Islet precursor cell (in vitro differentiated cells): ENCODE results near the gene OR6K3.
"Not testable (repeated sequence)": the region's sequence is repeated elsewhere in the genome, so short reads cannot be mapped to it uniquely, and the experiment has no call there.

Experiments used
- DNase-seq: peaks from one replicate; pipeline ENCODE4 v3.0.0-alpha.2; 2018

The OR6K3 gene, protein sequence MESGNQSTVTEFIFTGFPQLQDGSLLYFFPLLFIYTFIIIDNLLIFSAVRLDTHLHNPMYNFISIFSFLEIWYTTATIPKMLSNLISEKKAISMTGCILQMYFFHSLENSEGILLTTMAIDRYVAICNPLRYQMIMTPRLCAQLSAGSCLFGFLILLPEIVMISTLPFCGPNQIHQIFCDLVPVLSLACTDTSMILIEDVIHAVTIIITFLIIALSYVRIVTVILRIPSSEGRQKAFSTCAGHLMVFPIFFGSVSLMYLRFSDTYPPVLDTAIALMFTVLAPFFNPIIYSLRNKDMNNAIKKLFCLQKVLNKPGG

DNA sequence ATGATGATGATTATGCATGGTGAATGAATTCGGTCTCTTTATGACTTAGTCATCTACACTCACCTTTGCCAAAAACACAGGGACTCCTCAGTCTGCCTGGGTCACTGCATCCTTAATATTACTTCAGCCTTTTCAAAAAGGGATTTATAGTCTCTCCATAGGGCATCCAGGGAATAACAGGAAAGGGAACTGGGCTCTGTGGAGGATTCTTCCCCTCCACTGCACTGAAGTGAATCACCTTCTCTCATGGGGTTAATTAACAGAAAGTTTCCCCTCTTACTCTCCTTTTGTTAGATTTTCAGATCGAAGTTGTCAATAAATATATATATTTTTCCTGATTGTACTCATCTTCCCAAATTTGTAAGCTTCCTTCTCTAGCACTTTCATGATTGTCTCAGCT is at the start of gene OR6K3:
TSS of gene OR6K3 (minus strand) at position 101 of the 400 bp plus-strand sequence. CDS start 2,605 bp downstream, outside the sequence.
- no peak for DNase-seq

DNA sequence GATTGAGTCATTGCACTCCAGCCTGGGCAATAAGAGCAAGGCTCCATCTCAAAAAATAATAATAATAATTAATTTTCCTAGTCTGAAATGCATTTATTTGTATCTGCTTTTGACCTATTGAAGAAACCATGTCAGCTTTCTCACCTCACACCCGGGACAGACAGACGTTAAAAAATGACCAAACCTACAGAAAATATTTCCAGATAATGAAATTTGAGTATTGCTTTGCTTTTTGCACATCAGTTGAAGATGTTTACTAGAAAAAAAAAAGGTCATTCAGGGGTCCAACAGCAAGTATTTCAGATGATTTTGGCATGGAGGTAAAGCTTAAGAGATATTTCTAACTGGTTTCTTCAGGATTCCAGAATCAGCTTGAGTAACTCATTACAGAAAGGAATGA is 33.9 kb upstream of the OR6K3 start, which contains the start of gene OR6K6:
TSS of gene OR6K6 (plus strand) at position 301 of the 400 bp plus-strand sequence. CDS start 168 bp downstream, outside the sequence.
- DNase-seq = no peak

DNA sequence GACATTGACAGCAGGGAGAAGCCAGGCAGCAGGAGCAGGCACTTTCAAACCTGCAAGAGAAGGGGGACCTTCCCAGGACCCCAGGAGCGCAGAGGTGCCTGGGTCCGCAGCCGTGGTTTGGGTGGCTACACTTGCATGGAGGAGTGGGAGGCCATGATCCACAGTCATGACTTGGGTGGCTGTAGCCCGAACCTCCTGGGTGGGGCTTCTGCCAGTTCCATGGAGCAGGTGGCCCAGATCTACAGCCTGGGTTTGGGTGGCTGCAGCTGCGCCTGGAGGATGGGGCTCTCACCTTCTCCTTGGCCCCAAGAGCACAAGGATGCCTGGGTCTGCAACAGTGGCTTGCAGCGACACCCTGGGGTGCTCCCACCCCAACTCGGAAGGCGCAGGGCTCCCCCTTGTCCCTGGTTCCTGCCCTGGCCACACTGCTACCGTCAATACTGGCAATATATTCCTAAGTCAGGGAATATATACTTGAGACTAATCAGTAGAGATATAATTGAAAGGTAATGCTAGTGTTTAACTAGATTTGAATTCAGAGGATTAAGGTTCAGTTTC is 31.7 kb upstream of the OR6K3 start:
- DNase-seq = no peak

DNA sequence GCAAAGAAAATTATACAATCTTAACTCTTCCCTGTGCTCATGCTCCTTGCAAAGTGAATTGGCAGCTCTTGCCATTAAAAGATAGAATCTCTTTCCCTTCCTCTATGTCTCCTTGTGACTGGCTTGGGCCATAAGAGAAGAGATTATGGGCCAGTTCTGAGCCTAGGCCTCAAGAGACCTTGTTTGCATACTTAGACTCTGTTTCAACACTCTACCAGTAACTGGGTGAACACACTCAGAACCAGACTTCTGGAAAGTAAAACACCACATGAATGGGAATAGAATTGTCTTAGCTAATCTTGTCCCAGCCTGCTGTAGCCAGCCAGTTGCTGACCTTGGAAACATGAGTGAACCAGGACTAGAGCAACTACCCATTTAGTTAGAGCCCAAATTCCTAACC is 15.3 kb upstream of the OR6K3 start:
- DNase-seq = no peak

DNA sequence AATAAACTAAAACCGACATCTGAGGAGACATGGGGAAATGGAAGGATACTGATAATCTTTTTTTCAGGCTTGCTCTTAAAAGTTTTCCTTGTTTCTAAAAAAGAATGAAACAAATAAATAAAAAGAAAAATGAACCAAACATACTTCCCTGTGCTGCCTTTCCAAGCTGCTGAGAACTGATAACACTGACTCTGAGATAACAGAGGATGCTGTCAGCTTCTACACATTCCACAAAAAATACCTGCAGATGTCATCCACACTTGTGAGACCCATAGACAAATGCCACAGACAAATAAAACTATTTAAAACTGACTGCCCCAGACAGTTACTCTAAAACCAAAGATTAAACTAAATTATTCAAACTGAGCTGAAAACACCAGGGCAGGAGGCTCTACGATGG is 12.0 kb upstream of the OR6K3 start:
- DNase-seq = no peak

DNA sequence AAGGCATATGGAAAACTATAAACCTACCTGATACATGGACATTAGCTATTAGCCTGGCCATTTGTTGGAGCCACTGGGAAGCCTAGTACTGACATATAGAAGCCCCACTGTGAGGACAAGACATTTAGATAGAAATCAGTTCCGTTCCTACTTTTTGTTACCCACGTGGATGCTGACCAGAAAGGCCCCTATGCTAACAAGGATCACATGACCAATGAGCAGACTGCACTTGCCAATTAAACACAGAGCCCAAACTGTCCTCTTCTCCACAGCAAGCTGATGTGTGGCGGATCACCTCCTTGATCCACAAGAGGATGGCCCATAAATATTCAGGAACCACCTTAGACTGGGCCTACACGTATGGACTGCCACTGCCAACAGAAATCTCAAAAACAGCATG is 11.2 kb upstream of the OR6K3 start:
- no peak for DNase-seq

DNA sequence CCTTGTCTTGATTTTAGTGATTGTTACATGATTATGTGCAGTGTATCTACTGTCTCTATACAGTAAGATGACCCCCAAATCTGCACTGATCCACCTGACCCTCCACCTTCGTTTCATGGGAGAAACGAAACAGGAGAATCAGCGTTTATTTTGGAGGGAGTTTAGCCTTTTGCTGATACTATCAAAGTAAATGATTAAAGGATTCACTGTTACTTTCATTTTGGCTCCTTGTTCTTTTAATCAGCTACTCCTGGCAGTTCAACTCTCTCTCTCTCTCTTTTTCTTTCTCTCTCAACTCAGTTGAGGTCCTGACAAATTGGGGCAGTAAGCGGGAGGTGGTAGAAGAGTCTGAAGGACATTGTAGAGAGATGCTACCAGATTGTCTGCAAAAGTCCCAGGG is 9.9 kb upstream of the OR6K3 start:
- DNase-seq = no peak

DNA sequence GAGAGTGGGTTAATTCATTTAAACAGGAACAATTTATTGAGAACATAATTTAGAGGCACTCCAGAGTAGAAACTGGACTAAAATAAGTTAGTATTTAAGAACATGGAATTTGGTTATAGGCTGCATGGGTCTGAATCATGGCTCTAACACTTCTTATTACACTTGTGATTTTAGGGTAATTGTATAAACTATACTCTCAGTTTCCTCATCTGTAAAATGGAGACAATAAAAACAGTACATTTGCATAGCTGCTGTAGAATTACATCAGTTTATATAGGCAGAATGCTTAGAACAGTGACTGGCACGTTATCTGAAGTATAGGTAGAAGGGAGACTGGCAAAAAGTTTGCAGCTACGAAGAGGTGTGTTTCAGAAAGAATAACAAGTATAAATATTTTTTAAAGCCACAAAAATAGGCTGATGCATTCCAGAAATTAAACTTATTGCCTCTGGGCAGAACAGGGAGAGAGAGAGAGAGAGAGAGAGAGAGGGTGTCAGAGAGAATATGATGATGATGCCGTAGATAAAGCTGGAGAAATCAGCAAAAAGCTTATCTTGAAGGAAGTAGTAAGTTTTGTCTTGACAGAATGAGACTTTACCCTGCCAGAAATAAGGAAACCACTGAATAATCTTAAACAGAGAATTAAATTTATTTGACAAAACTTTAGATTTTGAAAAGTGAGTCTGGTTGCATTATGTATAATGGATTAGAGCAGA is 8.1 kb upstream of the OR6K3 start:
- DNase-seq = no peak

DNA sequence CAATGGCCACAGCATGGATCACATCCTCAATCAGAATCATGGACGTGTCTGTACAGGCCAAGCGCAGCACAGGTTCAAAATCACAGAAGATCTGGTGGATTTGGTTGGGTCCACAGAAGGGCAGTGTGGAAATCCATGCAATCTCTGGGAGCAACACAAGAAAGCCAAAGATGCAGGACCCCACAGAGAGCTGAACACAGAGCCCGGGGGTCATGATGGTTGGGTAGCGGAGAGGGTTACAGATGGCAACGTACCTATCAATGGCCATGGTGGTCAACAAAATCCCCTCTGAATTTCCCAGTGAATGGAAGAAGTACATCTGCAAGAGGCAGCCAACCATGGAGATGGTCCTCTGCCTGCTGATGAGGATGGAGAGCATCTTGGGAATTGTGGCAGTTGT is 3.9 kb upstream of the OR6K3 start:
- DNase-seq = no peak

DNA sequence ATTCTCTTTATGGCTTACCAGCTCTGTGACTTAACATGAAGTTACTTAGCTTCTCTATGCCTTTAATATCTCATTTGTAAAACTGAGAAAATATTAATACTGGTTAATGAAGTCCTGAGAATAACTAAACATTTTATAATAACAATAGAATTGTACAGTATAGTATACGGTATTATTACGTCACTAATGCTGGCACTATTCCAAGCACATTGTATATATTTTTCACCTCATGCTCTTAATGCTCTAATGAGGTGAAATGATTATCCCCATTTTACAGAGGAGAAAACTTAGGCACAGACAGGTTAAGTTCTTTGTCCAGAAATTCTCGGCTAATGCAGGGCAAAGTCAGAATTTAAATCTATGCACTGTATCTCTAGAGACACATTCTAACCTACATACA is 856 bp downstream of the OR6K3 start:
- DNase-seq = no peak

DNA sequence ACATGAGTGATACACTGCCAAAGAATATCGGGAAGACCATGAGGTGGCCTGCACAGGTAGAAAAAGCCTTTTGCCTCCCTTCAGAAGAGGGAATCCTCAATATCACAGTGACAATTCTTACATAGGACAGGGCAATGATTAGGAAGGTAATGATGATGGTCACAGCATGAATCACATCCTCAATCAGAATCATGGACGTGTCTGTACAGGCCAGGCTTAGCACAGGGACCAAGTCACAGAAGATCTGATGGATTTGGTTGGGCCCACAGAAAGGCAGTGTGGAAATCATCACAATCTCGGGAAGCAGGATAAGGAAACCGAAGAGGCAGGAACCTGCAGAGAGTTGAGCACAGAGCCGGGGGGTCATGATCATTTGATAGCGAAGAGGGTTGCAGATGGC is 3.2 kb downstream of the OR6K3 start:
- DNase-seq = no peak

DNA sequence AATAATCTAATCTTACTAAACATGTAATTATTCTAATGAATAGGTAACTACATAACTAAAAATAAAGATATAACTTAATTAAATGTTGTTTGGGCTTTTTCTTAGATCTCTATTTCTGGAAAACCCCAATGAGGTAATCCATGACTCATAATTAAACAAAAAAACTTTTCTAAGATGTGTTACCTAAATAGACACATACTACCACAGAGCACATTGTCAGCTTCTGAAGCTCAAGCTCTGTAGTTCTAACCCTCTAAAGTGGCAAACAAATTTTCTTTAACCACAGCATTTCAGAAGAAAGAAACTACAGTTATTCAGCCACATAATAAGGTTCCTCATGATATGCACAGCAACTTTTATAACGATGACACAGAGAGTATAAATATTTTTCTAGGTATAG is 4.2 kb downstream of the OR6K3 start:
- DNase-seq = no peak

DNA sequence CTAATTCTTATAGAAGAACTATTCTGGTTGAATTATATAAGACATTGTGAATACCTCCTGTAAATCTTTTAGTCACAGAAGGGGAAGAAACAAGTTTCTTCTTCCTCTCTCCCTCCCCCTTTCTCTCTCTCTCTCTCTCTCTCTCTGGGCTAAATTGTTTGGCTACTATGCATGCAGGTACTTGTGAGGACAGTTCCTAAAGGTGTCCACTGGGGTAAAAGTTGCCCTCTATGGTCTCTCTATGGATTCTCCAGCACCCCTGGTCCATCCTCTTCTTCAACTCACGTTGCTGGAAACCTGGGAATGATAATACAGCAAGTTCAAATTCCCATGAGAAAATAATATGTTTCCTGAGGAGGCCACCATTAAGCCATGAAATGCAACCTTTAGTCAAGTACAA is 5.8 kb downstream of the OR6K3 start:
- no peak for DNase-seq

DNA sequence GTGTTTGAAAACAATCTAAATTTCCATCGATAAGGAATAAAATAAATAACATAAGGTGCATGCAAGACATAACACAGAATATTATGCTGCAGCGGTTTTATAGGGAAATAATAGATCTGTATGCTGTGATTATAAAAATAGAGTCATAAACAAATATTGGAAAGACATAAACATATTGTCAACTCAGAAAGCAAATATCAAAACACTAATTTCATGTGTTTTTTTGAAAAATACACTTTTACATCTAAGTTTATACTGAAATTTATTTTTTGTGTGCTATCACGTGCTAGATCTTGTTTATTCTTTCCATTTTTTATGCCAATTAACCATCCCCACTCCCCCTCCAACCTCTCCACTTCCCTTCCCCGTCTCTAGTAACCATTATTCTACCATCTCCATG is 9.4 kb downstream of the OR6K3 start:
- no peak for DNase-seq

DNA sequence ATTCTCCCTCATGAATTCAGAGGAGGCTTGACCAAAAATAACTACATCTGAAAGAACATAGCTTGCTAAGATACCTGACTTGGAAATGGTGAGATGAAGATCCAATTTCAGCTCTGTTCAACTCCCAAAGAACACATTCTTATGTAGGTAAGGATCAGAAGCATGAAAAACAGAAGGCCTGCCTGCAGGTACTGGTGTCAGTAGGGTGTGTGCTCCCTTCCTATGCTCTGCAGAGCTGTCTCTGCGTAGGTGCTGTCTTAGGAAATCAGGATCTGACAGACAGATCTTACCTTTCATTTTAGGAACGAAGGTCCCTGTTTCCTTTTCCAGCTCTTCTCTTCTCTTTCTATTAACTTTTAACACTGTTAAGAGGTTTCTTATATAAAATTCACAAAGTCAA is 14.4 kb downstream of the OR6K3 start:
- no peak for DNase-seq

DNA sequence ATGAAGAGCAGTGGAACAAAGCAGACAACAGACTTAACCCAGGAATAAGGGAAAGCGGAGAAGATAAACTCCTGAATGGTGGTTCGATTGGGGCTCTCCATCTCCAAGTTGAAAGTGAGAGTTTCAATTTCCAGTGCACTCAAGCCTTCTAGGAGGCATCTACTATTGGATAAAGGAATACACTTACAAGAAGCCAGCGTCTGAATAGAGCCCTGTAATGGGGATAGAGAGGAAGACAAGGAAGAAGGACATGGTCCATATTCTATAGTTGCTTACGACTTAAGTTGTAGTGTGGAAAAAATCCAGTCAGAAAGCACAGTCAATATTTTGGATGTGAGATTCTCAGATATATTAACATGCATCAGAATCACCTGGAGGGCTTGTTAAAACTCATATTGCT is 20.0 kb downstream of the OR6K3 start, which contains the start of gene OR6K2:
TSS of gene OR6K2 (minus strand) at position 101 of the 400 bp plus-strand sequence. CDS start at position 101, 0 bp downstream.
- no peak for DNase-seq

DNA sequence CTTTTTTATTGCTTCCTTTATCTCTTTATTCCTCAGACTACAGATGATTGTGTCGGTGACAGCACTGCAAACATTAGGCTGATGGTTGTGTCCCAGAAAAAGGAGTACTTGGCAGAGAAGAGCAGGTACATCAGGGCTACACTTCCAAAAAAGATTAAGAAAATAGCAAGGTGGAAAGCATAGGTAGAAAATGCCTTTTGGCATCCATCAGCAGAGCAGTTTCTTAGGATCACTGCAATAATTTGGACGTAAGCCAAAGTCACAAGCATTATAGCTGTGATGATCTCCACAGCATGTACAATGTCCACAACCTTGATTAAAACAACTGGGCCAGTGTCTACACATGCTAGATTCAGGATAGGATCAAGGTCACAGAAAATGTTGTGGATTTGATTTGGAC is 25.9 kb downstream of the OR6K3 start:
- no peak for DNase-seq

DNA sequence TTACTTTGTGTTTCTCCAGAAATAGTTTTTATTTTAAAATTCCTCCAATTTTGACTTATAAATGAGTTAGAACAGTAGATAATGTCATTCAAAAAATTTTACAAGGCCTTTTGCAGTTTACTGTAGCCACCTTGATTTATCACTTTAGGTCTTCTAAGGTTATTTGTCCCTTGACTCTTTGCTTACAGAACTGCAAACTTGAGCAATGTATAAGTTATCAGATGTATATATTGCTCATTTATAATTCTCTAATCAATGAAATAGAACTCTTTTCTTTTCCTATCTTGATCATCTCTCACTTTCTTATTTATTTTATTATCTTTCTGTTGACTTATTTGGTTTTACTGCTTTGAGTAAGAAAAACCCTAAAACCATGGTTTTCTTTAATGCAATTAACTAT is 28.2 kb downstream of the OR6K3 start:
- DNase-seq = no peak

DNA sequence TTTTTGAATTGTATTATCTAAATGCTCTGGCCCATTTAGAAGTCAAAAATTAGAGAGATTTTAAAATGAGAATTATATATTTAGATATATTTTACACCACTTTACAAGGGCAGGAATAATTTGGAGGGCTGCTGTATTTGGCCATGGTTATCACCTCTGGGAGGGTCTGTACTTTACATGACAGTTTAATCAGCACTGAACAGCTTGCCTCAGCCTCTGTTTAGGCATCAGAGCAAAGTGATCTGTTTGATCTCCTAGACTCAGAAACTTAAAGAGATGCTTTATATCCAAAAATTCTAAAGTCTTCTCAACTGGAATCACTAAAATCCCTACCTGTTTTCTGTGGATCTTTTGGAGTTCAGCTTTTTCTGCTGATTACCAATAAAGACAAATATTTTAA is 28.6 kb downstream of the OR6K3 start:
- DNase-seq = no peak

DNA sequence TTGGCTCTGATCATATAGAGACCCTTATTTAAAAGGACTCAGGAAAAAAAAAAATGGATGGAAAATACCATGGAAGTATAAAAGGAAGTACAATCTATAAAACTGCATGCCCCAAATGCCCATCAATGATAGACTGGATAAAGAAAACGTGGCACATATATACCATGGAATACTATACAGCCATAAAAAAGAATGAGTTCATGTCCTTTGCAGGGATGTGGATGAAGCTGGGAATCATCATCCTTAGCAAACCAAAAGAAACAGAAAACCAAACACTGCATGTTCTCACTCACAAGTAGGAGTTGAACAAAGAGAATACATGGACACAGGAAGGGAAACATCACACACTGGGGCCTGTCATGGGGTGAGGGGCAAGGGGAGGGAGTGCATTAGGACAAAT is 29.4 kb downstream of the OR6K3 start:
- not testable (repeated sequence) for DNase-seq

DNA sequence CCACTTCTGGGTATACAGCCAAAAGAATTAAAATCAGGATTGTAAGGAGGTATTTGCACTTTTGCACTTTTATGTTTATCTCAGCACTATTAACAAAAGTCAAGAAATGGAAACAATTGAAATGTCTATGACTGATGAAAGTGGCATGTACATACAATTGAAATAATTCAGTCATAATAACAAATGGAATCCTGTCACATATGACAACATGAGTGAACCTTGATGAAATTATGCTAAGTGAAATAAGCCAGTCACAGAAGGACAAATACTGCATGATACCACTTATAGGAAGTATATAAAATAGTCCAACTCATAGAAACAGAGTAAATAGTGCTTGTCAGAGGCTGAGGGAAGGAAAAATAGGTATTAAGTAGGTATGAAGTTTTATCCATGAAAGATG is 30.6 kb downstream of the OR6K3 start:
- no peak for DNase-seq

DNA sequence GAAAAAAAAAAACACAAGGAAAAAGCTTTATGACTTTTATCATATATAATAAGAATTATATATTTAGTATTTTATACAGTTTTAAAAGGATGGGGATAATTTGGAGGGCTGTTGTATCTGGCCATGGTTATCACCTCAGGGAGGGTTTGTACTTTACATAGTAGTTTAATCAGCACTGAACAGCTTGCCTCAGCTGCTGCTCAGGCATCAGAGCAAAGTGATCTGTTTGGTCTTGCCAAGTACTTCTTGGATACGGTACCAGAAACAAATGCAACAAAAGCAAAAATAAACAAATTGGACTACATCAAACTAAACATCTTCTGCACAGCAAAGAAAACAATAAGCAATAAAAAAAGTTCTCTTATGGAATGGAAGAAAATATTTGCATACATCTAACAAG is 31.4 kb downstream of the OR6K3 start:
- DNase-seq = no peak

DNA sequence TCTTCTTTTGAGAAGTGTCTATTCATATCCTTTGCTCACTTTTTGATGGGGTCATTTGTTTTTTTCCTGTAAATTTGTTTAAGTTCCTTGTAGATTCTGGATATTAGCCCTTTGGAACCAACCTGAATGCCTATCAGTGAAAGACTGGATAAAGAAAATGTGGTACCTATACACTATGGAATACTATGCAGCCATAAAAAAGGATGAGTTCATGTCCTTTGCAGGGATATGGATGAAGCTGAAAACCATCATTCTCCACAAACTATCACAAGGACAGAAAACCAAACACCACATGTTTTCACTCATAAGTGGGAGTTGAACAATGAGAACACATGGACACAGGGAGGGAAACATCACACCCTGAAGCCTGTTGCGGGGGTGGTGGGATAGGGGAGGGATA is 32.2 kb downstream of the OR6K3 start:
- DNase-seq = not testable (repeated sequence)

DNA sequence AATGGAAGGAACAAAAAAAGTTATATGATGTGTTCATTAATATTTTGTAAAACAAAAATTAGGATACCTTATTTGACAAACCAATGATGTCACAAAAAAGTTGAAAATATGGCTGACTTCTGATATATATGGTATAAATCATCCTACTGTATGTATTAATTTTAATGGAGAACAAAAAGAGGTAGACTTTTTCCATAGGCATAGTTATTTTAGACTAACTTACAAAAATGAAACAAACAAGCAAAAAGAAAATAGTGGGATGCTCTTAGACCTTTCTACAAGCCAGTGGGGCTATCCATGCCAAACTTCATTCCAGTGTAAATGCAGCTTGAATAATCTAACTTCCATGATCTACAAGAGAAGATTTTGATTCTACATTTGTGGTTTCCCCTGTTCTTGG is 33.5 kb downstream of the OR6K3 start:
- no peak for DNase-seq
